ENCODE measurements around the gene SPOCK1. TPM values are rescaled to one million over a fixed set of nuclear protein-coding genes. Genes with fewer than 3 reads are reported as not detected.

Gene SPOCK1
- total RNA-seq, 1 experiment from 2014 or later = 0.27 TPM

DNA sequence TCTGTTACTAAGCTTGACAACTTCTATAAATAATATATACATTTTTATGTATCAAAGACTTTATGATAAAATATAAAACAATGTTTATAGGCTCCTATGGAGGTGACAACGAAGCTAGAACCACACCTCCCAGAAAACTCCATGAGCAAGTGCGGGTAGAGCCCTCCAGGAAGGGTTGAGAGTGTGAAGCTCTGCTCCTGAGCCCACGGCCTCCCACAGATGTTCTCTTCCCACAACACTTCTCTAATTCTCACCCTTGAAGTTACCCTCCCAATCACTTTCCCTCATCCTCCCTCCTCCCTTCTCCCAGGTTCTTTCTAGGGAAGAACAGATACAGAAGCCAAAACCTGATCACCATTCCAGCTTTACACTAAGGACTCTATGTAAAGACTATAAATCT lies 427.6 kb downstream of the SPOCK1 start:
- intact Hi-C loops (cut with micrococcal nuclease) = no loop called here
- no peak for DNase-seq (ENCODE audit: low read depth, low spot score)
- no TSS peak for BruUV-seq (replicated peaks)

More for the DNA sequence above, 427.6 kb downstream of the SPOCK1 start:
- ATAC-seq = no peak
- Histone ChIP-seq H3K4me2 (ENCODE audit: low read length) (no peak overlapping the region), H3K79me2 (ENCODE audit: insufficient read depth, low read length) (no peaks in the 10 kb centered on the region), H3K27ac (ENCODE audit: low read depth, low read length) (no peak overlapping the region), H3K36me3 (ENCODE audit: control insufficient read depth in 1 of 2, insufficient read depth in 2 of 2, low read length in 2 of 2) (no peaks in the 10 kb centered on the region), H3K4me1 (ENCODE audit: control insufficient read depth in 1 of 2, insufficient read depth in 2 of 2, low read length in 2 of 2) (no peaks in the 10 kb centered on the region), H3K9me2 (ENCODE audit: insufficient read depth) (no peaks in the 10 kb centered on the region), H4K20me1 (ENCODE audit: insufficient read depth) (no peaks in the 10 kb centered on the region), H3K9ac (ENCODE audit: low read length) (no peak overlapping the region), H3K27me3 (ENCODE audit: insufficient read depth, low read length) (peaks cover 56% of the 10 kb centered on the region), H3K9me3 (ENCODE audit: control insufficient read depth in 1 of 2, insufficient read depth in 1 of 2, low read depth in 1 of 2, low read length in 2 of 2) (no peaks in the 10 kb centered on the region), H3K4me3 (replicated peaks in 1 of 2; ENCODE audit: low read depth in 1 of 2, low read length in 2 of 2) (no peak overlapping the region), H2AFZ (ENCODE audit: low read depth, low read length, poor library complexity, severe bottlenecking) (no peak overlapping the region)
- CTCF ChIA-PET = no interaction called here
- POLR2A ChIA-PET = no interaction called here
- TF ChIP-seq CTCF (IDR thresholded peaks at IDR 0.05 in 2 of 3, conservative IDR thresholded peaks at IDR 0.05 in 1 of 3; ENCODE audit: borderline replicate concordance in 1 of 3, insufficient read depth in 1 of 3, low read depth in 2 of 3, low read length in 2 of 3) = no peak
- TF ChIP-seq, protein P1, sequence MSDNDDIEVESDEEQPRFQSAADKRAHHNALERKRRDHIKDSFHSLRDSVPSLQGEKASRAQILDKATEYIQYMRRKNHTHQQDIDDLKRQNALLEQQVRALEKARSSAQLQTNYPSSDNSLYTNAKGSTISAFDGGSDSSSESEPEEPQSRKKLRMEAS (IDR thresholded peaks at IDR 0.05) = no peak
- TF ChIP-seq FOSL1 (IDR thresholded peaks at IDR 0.05; ENCODE audit: low read depth) = no peak
- TF ChIP-seq, protein P2, sequence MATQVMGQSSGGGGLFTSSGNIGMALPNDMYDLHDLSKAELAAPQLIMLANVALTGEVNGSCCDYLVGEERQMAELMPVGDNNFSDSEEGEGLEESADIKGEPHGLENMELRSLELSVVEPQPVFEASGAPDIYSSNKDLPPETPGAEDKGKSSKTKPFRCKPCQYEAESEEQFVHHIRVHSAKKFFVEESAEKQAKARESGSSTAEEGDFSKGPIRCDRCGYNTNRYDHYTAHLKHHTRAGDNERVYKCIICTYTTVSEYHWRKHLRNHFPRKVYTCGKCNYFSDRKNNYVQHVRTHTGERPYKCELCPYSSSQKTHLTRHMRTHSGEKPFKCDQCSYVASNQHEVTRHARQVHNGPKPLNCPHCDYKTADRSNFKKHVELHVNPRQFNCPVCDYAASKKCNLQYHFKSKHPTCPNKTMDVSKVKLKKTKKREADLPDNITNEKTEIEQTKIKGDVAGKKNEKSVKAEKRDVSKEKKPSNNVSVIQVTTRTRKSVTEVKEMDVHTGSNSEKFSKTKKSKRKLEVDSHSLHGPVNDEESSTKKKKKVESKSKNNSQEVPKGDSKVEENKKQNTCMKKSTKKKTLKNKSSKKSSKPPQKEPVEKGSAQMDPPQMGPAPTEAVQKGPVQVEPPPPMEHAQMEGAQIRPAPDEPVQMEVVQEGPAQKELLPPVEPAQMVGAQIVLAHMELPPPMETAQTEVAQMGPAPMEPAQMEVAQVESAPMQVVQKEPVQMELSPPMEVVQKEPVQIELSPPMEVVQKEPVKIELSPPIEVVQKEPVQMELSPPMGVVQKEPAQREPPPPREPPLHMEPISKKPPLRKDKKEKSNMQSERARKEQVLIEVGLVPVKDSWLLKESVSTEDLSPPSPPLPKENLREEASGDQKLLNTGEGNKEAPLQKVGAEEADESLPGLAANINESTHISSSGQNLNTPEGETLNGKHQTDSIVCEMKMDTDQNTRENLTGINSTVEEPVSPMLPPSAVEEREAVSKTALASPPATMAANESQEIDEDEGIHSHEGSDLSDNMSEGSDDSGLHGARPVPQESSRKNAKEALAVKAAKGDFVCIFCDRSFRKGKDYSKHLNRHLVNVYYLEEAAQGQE (IDR thresholded peaks at IDR 0.05; ENCODE audit: low read depth) = no peak
- no peak for TF ChIP-seq JUND (IDR thresholded peaks at IDR 0.05)
- no peak for TF ChIP-seq EZH2 (IDR thresholded peaks at IDR 0.05)
- TF ChIP-seq ZBTB33 (IDR thresholded peaks at IDR 0.05; ENCODE audit: extremely low read depth, insufficient replicate concordance, low read length) = no peak
- no peak for TF ChIP-seq CBX3 (IDR thresholded peaks at IDR 0.05; ENCODE audit: low read depth)
- no peak for TF ChIP-seq SP1 (IDR thresholded peaks at IDR 0.05; ENCODE audit: low read depth)
- TF ChIP-seq EZH2phosphoT487 (IDR thresholded peaks at IDR 0.05; ENCODE audit: borderline replicate concordance) = no peak
- TF ChIP-seq POLR2AphosphoS5 (IDR thresholded peaks at IDR 0.05; ENCODE audit: low read depth, low read length) = no peak
- no peak for TF ChIP-seq ZNF274 (IDR thresholded peaks at IDR 0.05; ENCODE audit: low read depth, low read length)
- no peak for TF ChIP-seq CEBPB (IDR thresholded peaks at IDR 0.05; ENCODE audit: low read depth)
- RAD21 ChIA-PET (ENCODE audit: low non-redundant PET in 1 of 2, low total read pairs in 2 of 2, uncharacterized antibody in 2 of 2, unreplicated experiment in 2 of 2) = no interaction called here

All from HCT116 (cell line).